NCI-H748 (cell line): ENCODE measurements around the gene BANK1.

ENCODE experiments used
- DNase-seq: peaks from one replicate; lab custom pipeline; 2025; ENCODE audit not compliant: unreplicated experiment; lab: John Stamatoyannopoulos, UW

The BANK1 gene

GRCh38 chr4:101807351-101807750 lies 16.8 kb downstream of the BANK1 start:
- no peak for DNase-seq

GRCh38 chr4:101813604-101814003 lies 23.1 kb downstream of the BANK1 start:
- no peak for DNase-seq

- DNase-seq: no peak
These were observed 27.8 kb downstream of the BANK1 start for GRCh38 chr4:101818362-101818761.

DNA sequence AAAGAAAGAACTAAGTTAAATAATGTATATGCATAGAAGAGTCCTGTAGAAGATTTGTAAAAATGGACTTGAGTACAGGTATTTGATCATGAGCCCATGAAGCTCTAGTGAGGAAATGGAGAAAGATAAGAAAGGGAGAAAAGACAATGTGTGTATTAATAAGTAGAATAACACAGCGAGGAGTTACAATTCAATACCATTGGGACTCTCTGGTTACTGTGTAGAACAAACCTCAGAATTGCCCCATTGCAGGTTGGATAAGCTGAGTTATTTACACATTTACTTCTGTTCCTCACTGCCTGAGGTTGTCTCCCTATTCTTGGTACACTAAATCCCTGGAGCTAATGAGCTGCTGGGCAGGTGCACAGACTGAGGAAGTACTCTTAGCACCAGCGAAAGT lies 33.3 kb downstream of the BANK1 start:
- DNase-seq: no peak

- DNase-seq: no peak
These were observed 34.0 kb downstream of the BANK1 start for GRCh38 chr4:101824500-101824899.

DNA sequence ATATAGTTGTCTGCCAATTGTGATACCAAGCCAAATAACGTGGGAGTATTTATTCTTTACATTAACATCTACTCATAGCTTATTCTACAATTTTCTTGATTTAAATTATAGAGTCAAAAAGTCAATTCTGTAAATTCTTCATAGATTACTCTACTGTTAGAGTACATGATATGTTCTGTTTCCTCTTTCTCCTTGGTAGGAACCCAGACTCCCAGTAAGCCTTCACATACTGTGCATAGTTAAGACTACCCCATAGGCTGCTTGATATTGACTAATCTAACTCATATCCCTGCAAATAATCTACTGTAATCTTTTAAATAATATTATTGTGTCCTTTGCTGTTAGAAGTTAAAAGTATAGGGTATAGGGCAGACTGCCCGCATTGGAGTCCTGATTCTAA lies 35.4 kb downstream of the BANK1 start:
- DNase-seq: no peak

DNA sequence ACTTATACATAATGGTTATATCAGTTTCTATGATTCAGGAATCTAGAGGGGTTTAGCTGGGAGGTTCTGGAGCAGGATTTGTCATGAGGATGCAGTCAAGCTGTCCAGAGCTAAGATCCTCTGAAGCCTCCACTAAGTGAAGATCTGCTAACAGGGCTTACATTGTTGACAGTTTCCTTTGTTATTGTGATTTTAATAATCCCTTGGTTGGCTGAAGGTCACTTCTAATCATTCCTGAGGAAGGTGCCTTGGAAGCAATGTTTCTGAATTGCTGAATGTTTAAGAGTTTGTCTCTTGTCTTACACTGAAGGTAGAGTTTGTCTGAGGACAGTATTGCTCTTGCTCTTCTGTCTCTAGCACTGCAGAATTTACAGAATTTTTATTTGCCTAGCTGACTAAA lies 41.3 kb downstream of the BANK1 start:
- no peak for DNase-seq

- no peak for DNase-seq
These were observed 43.0 kb downstream of the BANK1 start for GRCh38 chr4:101833480-101833879.

DNA sequence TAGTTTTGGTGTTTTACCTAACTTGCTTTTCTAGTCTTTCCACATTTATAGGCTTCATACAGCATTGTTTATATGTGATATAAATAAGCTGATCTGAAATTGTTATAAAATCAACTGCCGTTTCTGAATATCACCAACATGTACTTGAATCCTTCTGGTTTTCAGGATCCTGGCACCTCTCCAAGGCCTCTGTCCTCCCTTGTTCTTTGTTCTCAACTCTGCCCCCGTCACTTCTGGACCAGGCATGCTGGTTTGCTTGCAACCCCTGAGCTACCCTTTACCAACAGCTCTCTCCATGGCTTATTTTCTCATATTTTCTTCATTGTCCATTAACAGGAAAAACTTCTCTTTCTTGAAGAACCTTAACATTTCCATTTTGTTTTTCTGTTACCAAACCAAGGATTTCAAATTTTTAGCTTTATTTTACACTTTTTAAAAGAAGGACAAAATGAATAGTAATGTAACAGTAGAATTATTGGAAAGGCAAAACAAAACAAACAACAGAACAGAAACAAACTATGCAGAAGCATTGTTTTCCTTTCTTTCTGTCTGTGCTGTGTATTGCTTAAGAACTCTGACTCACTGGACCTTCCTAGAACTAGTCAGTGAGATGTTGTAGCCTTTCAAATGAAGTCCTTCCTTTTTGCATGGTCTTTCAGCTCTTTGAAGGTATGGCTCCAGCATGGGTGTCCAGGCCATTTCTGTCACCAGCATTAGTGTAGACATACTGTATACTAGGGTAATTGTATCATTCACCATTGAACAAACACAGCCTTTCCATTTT lies 44.8 kb downstream of the BANK1 start:
- DNase-seq: peak; percentile 88

- no peak for DNase-seq
These were observed 52.5 kb downstream of the BANK1 start for GRCh38 chr4:101843054-101843453.

DNA sequence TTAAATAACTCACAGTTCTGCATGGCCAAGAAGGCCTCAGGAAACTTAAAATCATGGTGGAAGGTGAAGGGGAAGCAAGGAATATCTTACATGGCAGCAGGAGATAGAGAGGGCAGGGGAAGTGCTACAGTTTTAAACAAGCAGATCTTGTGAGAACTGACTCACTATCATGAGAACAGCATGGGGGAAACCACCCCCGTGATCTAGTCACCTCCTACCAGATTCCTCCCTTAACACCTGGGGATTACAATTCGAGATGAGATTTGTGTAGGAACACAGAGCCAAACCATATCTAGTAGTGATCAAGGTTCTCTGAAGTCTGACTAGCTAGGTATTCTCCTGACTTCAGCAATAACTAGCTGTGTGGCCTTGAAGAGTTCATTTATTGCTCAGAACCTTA lies 56.0 kb downstream of the BANK1 start:
- no peak for DNase-seq

DNA sequence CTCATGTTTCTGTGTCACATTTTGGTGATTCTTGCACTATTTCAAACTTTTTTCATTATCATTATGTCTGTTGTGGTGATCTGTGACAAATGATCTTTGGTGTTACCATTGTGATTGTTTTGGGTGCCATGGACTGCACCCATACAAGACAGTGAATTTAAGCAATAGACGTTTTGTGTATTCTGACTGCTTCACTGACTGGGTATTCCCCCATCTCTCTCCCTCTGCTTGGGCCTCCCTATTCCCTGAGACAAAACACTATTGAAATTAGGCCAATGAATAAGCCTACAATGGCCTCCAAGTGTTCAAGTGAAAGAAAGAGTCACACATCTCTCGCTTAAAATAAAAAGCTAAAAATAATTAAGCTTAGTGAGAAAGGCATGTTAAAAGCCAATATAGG lies 60.2 kb downstream of the BANK1 start:
- no peak for DNase-seq

DNA sequence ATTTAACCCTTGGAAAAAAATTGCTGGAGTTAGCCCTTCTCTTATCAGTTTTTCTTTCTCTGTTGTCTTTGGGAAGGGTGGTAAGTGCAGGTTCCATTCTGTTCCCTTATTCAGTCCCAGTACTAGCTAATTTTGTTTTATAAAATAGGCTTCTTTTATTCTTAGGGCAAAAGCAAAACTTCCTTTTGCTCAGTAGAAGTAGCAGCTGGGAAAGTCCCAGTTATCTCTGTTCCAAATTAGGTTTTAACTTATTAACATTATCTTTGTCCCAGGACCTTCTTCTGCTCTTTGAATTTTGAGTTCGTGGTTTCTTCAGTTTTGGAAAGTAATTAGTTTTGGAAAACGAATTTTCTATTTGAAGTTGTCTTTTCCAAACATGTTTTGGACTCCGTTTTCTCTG lies 61.1 kb downstream of the BANK1 start:
- no peak for DNase-seq

- no peak for DNase-seq
These were observed 62.5 kb downstream of the BANK1 start for GRCh38 chr4:101853028-101853427.

GRCh38 chr4:101853691-101854090 lies 63.2 kb downstream of the BANK1 start:
- DNase-seq: no peak

DNA sequence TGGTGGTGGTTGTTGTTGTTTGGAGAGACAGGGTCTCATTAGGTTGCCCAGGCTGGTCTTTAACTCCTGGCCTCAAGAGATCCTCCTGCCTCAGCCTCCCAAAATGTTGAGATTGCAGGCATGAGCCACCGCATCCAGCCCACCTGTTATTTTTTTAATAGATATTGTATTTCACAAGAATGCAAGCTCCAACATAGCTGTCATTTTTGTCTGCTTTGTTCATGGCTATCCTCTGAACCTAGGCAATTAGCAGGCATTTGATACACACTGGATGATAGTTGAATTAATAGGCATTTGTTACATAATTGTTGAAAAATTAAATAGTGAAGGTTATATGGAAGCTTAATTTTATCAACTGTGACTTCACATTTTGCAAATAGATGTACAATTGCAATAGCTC lies 64.7 kb downstream of the BANK1 start:
- DNase-seq: no peak

DNA sequence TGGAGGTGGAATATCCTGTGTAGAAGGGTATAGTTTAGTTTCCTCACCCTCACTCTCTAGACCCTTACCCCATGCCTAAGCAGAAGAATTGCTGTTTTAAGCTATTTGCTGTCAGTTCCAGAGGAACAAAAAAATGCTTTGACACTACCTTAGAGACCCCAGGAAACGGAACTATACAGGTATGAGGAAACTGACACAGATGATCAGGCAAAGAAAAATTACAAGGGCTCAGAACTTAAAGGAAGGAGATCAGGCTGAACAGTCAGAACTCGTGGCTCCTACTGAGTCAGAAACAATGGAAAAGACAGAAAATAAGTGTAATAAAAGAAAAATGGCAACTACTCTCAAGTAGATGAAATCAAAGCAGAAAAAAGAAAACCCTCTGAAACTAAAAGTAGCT lies 65.6 kb downstream of the BANK1 start:
- no peak for DNase-seq

DNA sequence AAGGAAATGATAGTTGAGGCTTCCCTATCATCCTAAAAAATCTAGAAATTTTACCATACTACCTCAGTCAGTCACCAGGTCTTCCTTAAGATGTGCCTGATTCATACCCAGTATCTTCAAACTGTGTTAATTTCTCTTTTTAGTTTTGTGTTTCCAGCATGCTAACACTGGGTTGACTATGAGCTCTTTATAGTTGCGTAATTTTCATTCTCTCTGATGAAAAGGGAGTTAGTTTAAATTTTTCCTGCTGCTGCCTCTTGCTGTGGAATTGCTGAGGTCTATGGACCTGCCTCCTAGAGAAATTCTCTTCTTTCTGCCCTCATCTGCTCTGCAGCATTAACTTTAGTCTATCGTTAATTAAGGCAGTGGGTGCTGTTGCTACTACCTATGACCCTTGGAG lies 66.6 kb downstream of the BANK1 start:
- DNase-seq: no peak

- no peak for DNase-seq
These were observed 68.1 kb downstream of the BANK1 start for GRCh38 chr4:101858641-101859040.

DNA sequence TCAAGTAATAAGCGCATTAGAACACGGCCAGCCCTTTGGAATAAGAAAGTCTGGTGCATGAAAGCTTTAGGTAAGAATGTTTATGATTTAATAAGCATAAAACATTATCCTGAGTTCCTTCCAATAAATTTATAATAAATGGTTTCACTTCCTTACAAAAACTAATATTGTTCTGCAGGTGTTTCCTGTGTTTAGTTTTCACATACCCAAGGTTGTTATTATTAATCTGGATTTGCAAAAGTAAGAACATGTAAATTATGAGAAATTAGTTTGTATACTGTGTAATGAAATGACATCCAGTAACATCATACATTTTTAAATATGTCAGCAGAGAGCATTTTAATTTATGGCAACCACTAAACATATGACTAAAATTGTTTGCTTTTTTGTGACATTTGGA lies 72.1 kb downstream of the BANK1 start:
- DNase-seq: no peak

DNA sequence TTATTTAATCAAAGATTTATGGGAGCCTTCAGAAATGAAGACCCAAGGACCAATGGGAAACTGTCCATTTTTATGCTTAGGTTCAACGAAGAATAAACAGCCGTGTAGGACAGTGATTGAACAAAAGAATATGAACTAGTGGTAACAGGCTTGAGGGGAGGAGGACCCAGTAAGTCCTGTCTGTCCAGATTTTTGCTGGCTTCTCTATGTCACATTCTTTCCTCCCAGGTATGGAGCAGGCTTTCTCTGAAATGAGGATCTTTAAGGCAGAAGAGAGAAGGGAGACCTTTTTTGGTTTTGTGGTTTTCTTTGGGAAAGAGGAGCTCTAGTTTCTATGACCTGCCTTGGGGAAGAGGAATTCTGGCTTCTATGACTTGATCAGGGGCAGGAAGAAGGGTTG lies 74.1 kb downstream of the BANK1 start:
- DNase-seq: no peak

DNA sequence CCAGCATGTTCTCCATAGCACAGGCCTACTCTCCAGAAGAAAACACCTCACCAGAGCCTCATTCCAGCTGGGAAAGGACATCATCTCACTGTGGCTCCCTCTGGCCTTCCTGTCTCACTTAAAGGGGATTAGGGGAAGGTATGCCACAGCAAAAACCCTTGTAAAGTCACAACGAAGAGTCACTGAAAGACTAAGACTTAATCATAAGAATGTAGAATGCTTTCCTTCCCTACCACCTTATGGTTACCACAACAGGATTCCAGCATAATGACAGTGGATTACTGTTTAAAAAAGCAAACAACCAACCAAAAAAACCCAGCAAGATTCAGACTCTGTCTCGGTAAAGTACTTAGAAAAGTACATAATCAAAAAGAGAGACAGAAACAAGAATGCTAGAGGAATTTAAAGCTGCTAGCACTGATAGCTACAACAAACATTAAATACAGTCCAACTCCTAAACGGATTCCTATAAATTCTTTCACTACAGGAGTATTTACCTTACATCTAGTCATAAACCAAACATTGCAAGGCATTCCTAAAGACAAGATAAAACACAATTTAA lies 75.1 kb downstream of the BANK1 start:
- DNase-seq: no peak

DNA sequence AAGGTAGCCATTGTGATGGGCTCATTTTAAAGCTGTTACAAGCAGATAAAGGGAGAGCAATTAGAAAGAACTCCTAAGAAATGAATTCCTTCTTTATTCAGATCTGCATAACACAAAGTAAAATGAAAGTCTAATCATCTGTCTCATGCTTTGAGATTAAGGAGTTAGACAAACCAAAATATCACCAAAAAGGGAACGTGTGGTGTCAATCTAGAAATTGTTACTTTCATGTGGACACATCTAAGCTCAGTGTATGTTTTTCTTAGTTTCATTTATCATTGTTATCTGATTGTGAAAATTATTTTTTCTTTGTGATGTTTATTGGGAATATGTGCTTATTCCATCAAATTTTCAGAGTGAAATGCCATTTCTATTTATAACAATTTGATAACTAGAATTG lies 80.3 kb downstream of the BANK1 start:
- DNase-seq: no peak
